Activated CD8-positive, alpha-beta T cell treated with anti-CD3 and anti-CD28 coated beads for 36 hours (primary cell): ENCODE results near the gene PPP1R3G. TPM values are rescaled to one million over a fixed set of nuclear protein-coding genes. Genes with fewer than 3 reads are reported as not detected.

ENCODE experiments used
- ATAC-seq: fragments of 200-7000 bp; cut with Tn5 transposase; one replicate; pipeline ENCODE4 v1.10.0; 2021; ENCODE audit warnings: mild to moderate bottlenecking, moderate library complexity
- CTCF ChIA-PET: fragments of 350-600 bp; sonication (Branson Sonifier 250); formaldehyde crosslinking; loops from one replicate; lab custom pipeline; 2021; ENCODE audit warnings: antibody characterized with exemption; lab: Charles Lee
- POLR2A ChIA-PET: fragments of 350-600 bp; sonication (Branson Sonifier 250); formaldehyde crosslinking; loops from one replicate; lab custom pipeline; 2021; ENCODE audit warnings: antibody characterized with exemption; lab: Charles Lee
- DNase-seq: peaks from one replicate; pipeline ENCODE4 v3.0.0-alpha.2; 2020
- H3K27ac Mint-ChIP-seq: one replicate; pipeline ENCODE4 v1.8.0; 2021; ENCODE audit warnings: mild to moderate bottlenecking, mixed read lengths
- H3K27me3 Mint-ChIP-seq: one replicate; pipeline ENCODE4 v1.8.0; 2021; ENCODE audit warnings: mixed read lengths
- H3K36me3 Mint-ChIP-seq: one replicate; pipeline ENCODE4 v1.8.0; 2021; ENCODE audit warnings: low read depth, mixed read lengths
- H3K4me1 Mint-ChIP-seq: one replicate; pipeline ENCODE4 v1.8.0; 2021; ENCODE audit warnings: low read depth, mixed read lengths
- H3K4me3 Mint-ChIP-seq: one replicate; pipeline ENCODE4 v1.8.0; 2021; ENCODE audit warnings: mild to moderate bottlenecking, moderate library complexity, mixed read lengths
- H3K9me3 Mint-ChIP-seq: one replicate; pipeline ENCODE4 v1.8.0; 2021; ENCODE audit warnings: mixed read lengths
- CTCF ChIP-seq: fragments of 200-600 bp; IDR thresholded peaks from one replicate; pipeline ENCODE4 v1.8.0; 2022; ENCODE audit warnings: antibody characterized with exemption, mild to moderate bottlenecking
- intact Hi-C: fragments of 100-400 bp; cut with micrococcal nuclease; formaldehyde crosslinking; loops from one replicate; pipeline ENCODE4 v1.10.0; 2022
- total RNA-seq, 2 experiments: library from RNA; stranded (reverse); gene quantifications; one replicate each; pipeline ENCODE4 v1.2.3, GENCODE V29; 2021

PPP1R3G gene
- total RNA-seq, 2 experiments from 2014 or later = 0.14 to 0.16 TPM

GRCh38 chr6:5087389-5087788 lies 2.2 kb downstream of the PPP1R3G start:
- no peaks in the 10 kb centered on the region for H3K9me3 Mint-ChIP-seq
- H3K27ac Mint-ChIP-seq = no peak overlapping the region
- DNase-seq (no peak), ATAC-seq (no peak)
- H3K4me1 Mint-ChIP-seq = peaks cover 6% of the 10 kb centered on the region
- peaks cover 47% of the 10 kb centered on the region for H3K27me3 Mint-ChIP-seq
- no peaks in the 10 kb centered on the region for H3K36me3 Mint-ChIP-seq
- H3K4me3 Mint-ChIP-seq = no peak overlapping the region
- POLR2A ChIA-PET = no interaction called here
- intact Hi-C loops = no loop called here
- CTCF ChIA-PET = no interaction called here
- no peak for TF ChIP-seq CTCF

DNA sequence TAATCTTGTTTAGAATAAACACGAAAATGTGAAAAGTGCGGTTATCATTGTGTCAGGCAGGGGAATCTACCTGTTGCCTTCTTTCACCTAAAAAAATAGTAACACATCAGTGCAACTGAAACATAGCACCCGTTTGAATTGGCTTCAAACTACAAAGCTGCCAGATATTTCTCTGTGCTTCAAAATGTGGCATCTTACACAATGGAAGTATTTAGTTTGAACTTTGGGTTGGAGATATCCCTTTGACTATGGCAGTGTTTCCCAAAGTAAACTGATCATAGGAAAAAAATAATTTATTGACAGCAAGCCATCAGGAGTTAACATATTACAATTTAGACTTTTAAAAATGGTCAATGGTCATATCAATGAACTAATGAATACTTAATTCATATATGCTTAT lies 3.6 kb downstream of the PPP1R3G start:
- no peak for TF ChIP-seq CTCF
- no peak for ATAC-seq
- no peak for DNase-seq
- no peaks in the 10 kb centered on the region for H3K36me3 Mint-ChIP-seq
- ChIA-PET POLR2A (no interaction called here), CTCF (interaction anchor here (1.5 kb wide), 1 partner anchor 55 kb away, joined by 4 read pairs; no protein-coding TSS in a partner anchor)
- H3K27ac Mint-ChIP-seq = no peak overlapping the region
- H3K9me3 Mint-ChIP-seq = no peaks in the 10 kb centered on the region
- H3K27me3 Mint-ChIP-seq = peaks cover 39% of the 10 kb centered on the region
- intact Hi-C loops = no loop called here
- no peak overlapping the region for H3K4me3 Mint-ChIP-seq
- H3K4me1 Mint-ChIP-seq = peaks cover 6% of the 10 kb centered on the region

GRCh38 chr6:5089481-5090438 lies 4.6 kb downstream of the PPP1R3G start:
- no peak overlapping the region for H3K27ac Mint-ChIP-seq
- H3K4me3 Mint-ChIP-seq = no peak overlapping the region
- H3K9me3 Mint-ChIP-seq = no peaks in the 10 kb centered on the region
- H3K27me3 Mint-ChIP-seq = peaks cover 40% of the 10 kb centered on the region
- intact Hi-C loops = no loop called here
- H3K4me1 Mint-ChIP-seq = peaks cover 6% of the 10 kb centered on the region
- no peak for TF ChIP-seq CTCF
- ChIA-PET CTCF (interaction anchor here (1.5 kb wide), 1 partner anchor 54 kb away, joined by 4 read pairs; no protein-coding TSS in a partner anchor), POLR2A (no interaction called here)
- H3K36me3 Mint-ChIP-seq = no peaks in the 10 kb centered on the region
- DNase-seq (no peak), ATAC-seq (no peak)

DNA sequence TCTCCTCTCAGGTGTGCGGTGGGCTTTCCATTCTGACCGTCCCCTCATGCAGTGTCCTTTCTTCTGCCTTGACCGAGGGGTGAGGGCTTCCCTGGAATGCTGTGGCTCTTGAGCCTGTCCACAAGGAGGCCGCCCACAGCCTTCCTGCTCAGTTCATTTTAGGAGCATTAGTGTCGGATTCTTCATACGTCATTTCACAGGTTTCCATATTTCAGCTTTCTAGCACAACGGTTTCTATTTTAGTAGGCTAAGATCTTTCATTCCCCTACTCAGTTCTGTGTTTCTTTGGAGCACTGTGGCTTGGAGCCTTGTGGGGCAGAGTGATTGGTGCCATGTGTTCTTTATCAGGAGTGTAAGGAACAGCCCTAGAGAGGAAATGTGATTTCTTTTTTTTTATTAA lies 5.5 kb downstream of the PPP1R3G start:
- CTCF ChIA-PET = no interaction called here
- no peaks in the 10 kb centered on the region for H3K9me3 Mint-ChIP-seq
- intact Hi-C loops = no loop called here
- no peak for DNase-seq
- POLR2A ChIA-PET = no interaction called here
- H3K4me1 Mint-ChIP-seq = peaks cover 4% of the 10 kb centered on the region
- no peaks in the 10 kb centered on the region for H3K36me3 Mint-ChIP-seq
- no peak for TF ChIP-seq CTCF
- no peak for ATAC-seq
- H3K27ac Mint-ChIP-seq = no peak overlapping the region
- H3K27me3 Mint-ChIP-seq = peaks cover 40% of the 10 kb centered on the region
- H3K4me3 Mint-ChIP-seq = no peak overlapping the region
